GM23338 (cell line): Measurements from ENCODE around the gene HIVEP3. TPM values are rescaled to one million over a fixed set of nuclear protein-coding genes. Genes with fewer than 3 reads are reported as not detected.

Experiments used
- ATAC-seq: fragments of 200-7000 bp; cut with Tn5 transposase; 3 replicates; pipeline ENCODE4 v1.9.1; 2020
- DNase-seq: peaks from one replicate; pipeline ENCODE4 v3.0.0-alpha.2; 2015; ENCODE audit warnings: low spot score
- H2AFZ ChIP-seq: fragments of 200-600 bp; sonication (generic); 2 replicates; pipeline ENCODE4 v1.8.0; 2016; ENCODE audit warnings: antibody characterized with exemption, mild to moderate bottlenecking, moderate library complexity
- H3F3A ChIP-seq: fragments of 200-600 bp; sonication (generic); replicated peaks from 2 replicates; pipeline ENCODE4 v1.8.0; 2017; ENCODE audit warnings: antibody characterized with exemption, mixed run types, low read depth
- H3K27ac ChIP-seq: fragments of 200-600 bp; sonication (generic); 2 replicates; pipeline ENCODE4 v1.6.1; 2016; ENCODE audit warnings: low read depth
- H3K27me3 ChIP-seq: fragments of 200-600 bp; sonication (generic); 2 replicates; pipeline ENCODE4 v1.8.0; 2016; ENCODE audit warnings: mild to moderate bottlenecking, mixed run types, moderate library complexity; ENCODE audit not compliant: insufficient read depth
- H3K36me3 ChIP-seq: fragments of 200-600 bp; sonication (generic); 2 replicates; pipeline ENCODE4 v1.8.0; 2016; ENCODE audit warnings: mild to moderate bottlenecking; ENCODE audit not compliant: insufficient read depth
- H3K4me1 ChIP-seq: fragments of 200-600 bp; sonication (generic); 2 replicates; pipeline ENCODE4 v1.8.0; 2016; ENCODE audit warnings: mild to moderate bottlenecking, moderate library complexity; ENCODE audit not compliant: insufficient read depth
- H3K4me2 ChIP-seq: fragments of 200-600 bp; sonication (generic); 2 replicates; pipeline ENCODE4 v1.7.1; 2017; ENCODE audit warnings: mixed run types
- H3K4me3 ChIP-seq: fragments of 200-600 bp; sonication (generic); 2 replicates; pipeline ENCODE4 v1.6.1; 2016; ENCODE audit warnings: mixed run types
- H3K79me2 ChIP-seq: fragments of 200-600 bp; sonication (generic); replicated peaks from 2 replicates; pipeline ENCODE4 v1.8.0; 2017; ENCODE audit warnings: mild to moderate bottlenecking; ENCODE audit not compliant: insufficient read depth
- H3K9me2 ChIP-seq: fragments of 200-600 bp; sonication (generic); 2 replicates; pipeline ENCODE4 v1.8.0; 2017; ENCODE audit not compliant: insufficient read depth
- H4K20me1 ChIP-seq: fragments of 200-600 bp; sonication (generic); replicated peaks from 2 replicates; pipeline ENCODE4 v1.8.0; 2017; ENCODE audit warnings: mild to moderate bottlenecking; ENCODE audit not compliant: insufficient read depth
- H3K27ac Mint-ChIP-seq: 2 replicates; pipeline ENCODE4 v1.8.0; 2020; ENCODE audit warnings: inconsistent platforms, mild to moderate bottlenecking, moderate library complexity, mixed read lengths
- H3K27me3 Mint-ChIP-seq: 3 replicates; pipeline ENCODE4 v1.8.0; 2022; ENCODE audit warnings: low read depth, mild to moderate bottlenecking, moderate library complexity, mixed read lengths, inconsistent platforms; ENCODE audit not compliant: insufficient read depth, poor library complexity
- H3K36me3 Mint-ChIP-seq: 3 replicates; pipeline ENCODE4 v1.8.0; 2021; ENCODE audit warnings: low read depth, mild to moderate bottlenecking, inconsistent platforms, moderate library complexity, mixed read lengths
- H3K4me1 Mint-ChIP-seq: 3 replicates; pipeline ENCODE4 v1.8.0; 2020; ENCODE audit warnings: mild to moderate bottlenecking, inconsistent platforms, mixed read lengths
- H3K4me3 Mint-ChIP-seq: 3 replicates; pipeline ENCODE4 v1.8.0; 2021; ENCODE audit warnings: moderate library complexity, mild to moderate bottlenecking, inconsistent platforms, mixed read lengths
- H3K9me3 Mint-ChIP-seq: 3 replicates; pipeline ENCODE4 v1.8.0; 2020; ENCODE audit warnings: moderate library complexity, mild to moderate bottlenecking, inconsistent platforms, mixed read lengths
- CREB1 ChIP-seq: fragments of 250-450 bp; sonication (Bioruptor Pico); IDR thresholded peaks from 2 replicates; pipeline ENCODE4 v1.5.0; 2020; ENCODE audit warnings: low read depth, mild to moderate bottlenecking, moderate library complexity
- ETS1 ChIP-seq: IDR thresholded peaks from 2 replicates; pipeline ENCODE4 v1.6.1; 2016; ENCODE audit warnings: antibody characterized with exemption
- EZH2 ChIP-seq: fragments of 200-600 bp; sonication (generic); IDR thresholded peaks from one replicate; pipeline ENCODE4 v1.8.0; 2017; ENCODE audit warnings: antibody characterized with exemption, mild to moderate bottlenecking, low read depth; ENCODE audit not compliant: unreplicated experiment
- EZH2phosphoT487 ChIP-seq: fragments of 200-600 bp; sonication (generic); IDR thresholded peaks from one replicate; pipeline ENCODE4 v1.8.1; 2018; ENCODE audit warnings: antibody characterized with exemption; ENCODE audit not compliant: unreplicated experiment
- JUNB ChIP-seq: IDR thresholded peaks from one replicate; pipeline ENCODE4 v1.6.1; 2016; ENCODE audit warnings: antibody characterized with exemption; ENCODE audit not compliant: unreplicated experiment
- NANOG ChIP-seq: IDR thresholded peaks from 2 replicates; pipeline ENCODE4 v1.6.1; 2016; ENCODE audit warnings: antibody characterized with exemption, borderline replicate concordance
- POLR2AphosphoS5 ChIP-seq: IDR thresholded peaks from 2 replicates; pipeline ENCODE4 v1.6.1; 2016; ENCODE audit warnings: antibody characterized with exemption, low read depth
- STAT1 ChIP-seq: IDR thresholded peaks from one replicate; pipeline ENCODE4 v1.6.1; 2016; ENCODE audit warnings: antibody characterized with exemption; ENCODE audit not compliant: unreplicated experiment
- ZNF114 ChIP-seq: fragments of 250-450 bp; sonication (Bioruptor Pico); IDR thresholded peaks from 2 replicates; pipeline ENCODE4 v1.5.0; 2020; ENCODE audit warnings: mild to moderate bottlenecking, moderate library complexity
- ZNF331 ChIP-seq: fragments of 250-450 bp; sonication (Bioruptor Pico); IDR thresholded peaks from 2 replicates; pipeline ENCODE4 v1.5.0; 2020; ENCODE audit warnings: low read depth, mild to moderate bottlenecking, moderate library complexity
- polyA plus RNA-seq: library from polyadenylated mRNA; unstranded; fragments of >200 nt; fragmentation: Nextera tagmentation; extraction: Ambion mirVana; gene quantifications from 2 replicates; pipeline ENCODE4 v1.2.1, GENCODE V29; 2016
- total RNA-seq: library from RNA; depleted of rRNA; stranded (reverse); fragments of >200 nt; shearing (Covaris generic); gene quantifications from 2 replicates; pipeline ENCODE4 v1.2.3, GENCODE V29; 2014
- TF ChIP-seq, protein P1 (sequence below): fragments of 250-450 bp; sonication (Bioruptor Pico); IDR thresholded peaks from 2 replicates; pipeline ENCODE4 v1.5.0; 2020; ENCODE audit warnings: mild to moderate bottlenecking, moderate library complexity
- TF ChIP-seq, protein P2 (sequence below), 2 experiments: fragments of 200-600 bp in 1 of 2; sonication (generic) in 1 of 2; conservative IDR thresholded peaks; 2 replicates each; pipeline versions ENCODE4 v1.5.1 to v1.6.1; 2016 to 2017; ENCODE audit warnings: antibody characterized with exemption in 2 of 2, low read depth in 2 of 2, mild to moderate bottlenecking in 2 of 2, moderate library complexity in 1 of 2
- TF ChIP-seq, protein P3 (sequence below): IDR thresholded peaks from one replicate; pipeline ENCODE4 v1.6.1; 2018; ENCODE audit warnings: antibody characterized with exemption; ENCODE audit not compliant: unreplicated experiment

The HIVEP3 gene
- total and polyA plus RNA-seq, 2 experiments from 2014 or later: 0.14 to 0.24 TPM

DNA sequence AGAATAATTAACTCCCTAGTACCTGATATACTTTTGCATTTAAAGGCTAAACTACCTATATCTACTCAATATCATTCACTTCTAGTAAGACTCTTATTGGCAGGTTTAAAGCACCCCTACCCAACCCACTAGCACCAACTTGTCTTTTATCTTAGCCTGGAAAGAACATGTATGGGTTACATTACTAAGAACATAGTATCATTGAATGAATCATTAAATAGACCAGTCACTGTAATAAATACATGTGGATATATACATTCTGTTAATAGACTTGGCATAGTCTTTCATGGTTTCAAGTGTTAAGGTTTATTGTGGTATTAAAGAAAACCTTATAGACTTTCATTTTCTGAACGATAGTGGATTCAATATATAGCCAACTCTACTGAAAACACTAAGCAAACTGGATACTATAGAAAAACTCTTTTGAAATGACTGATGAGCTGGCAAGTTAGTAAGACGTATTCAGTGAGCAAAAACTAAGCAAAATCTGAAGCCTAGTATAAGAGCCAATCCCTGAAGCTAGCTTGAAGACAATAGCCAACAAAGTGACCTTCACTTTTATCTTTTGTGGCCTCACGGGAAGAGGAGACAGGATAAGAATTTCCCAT, 10.3 kb downstream of the HIVEP3 start:
- H3K9me2 ChIP-seq: 0 out of 2 replicates have a peak, but pooled peaks cover 5% of the 10 kb centered on the region
- no peaks in the 10 kb centered on the region for H3K36me3 ChIP-seq
- H3K27ac ChIP-seq: no peak overlapping the region
- H3K4me2 ChIP-seq: no peak overlapping the region
- H3F3A ChIP-seq: no peaks in the 10 kb centered on the region
- no peak for DNase-seq
- H3K79me2 ChIP-seq: no peaks in the 10 kb centered on the region
- no peak for TF ChIP-seq NANOG
- TF ChIP-seq, protein P1, sequence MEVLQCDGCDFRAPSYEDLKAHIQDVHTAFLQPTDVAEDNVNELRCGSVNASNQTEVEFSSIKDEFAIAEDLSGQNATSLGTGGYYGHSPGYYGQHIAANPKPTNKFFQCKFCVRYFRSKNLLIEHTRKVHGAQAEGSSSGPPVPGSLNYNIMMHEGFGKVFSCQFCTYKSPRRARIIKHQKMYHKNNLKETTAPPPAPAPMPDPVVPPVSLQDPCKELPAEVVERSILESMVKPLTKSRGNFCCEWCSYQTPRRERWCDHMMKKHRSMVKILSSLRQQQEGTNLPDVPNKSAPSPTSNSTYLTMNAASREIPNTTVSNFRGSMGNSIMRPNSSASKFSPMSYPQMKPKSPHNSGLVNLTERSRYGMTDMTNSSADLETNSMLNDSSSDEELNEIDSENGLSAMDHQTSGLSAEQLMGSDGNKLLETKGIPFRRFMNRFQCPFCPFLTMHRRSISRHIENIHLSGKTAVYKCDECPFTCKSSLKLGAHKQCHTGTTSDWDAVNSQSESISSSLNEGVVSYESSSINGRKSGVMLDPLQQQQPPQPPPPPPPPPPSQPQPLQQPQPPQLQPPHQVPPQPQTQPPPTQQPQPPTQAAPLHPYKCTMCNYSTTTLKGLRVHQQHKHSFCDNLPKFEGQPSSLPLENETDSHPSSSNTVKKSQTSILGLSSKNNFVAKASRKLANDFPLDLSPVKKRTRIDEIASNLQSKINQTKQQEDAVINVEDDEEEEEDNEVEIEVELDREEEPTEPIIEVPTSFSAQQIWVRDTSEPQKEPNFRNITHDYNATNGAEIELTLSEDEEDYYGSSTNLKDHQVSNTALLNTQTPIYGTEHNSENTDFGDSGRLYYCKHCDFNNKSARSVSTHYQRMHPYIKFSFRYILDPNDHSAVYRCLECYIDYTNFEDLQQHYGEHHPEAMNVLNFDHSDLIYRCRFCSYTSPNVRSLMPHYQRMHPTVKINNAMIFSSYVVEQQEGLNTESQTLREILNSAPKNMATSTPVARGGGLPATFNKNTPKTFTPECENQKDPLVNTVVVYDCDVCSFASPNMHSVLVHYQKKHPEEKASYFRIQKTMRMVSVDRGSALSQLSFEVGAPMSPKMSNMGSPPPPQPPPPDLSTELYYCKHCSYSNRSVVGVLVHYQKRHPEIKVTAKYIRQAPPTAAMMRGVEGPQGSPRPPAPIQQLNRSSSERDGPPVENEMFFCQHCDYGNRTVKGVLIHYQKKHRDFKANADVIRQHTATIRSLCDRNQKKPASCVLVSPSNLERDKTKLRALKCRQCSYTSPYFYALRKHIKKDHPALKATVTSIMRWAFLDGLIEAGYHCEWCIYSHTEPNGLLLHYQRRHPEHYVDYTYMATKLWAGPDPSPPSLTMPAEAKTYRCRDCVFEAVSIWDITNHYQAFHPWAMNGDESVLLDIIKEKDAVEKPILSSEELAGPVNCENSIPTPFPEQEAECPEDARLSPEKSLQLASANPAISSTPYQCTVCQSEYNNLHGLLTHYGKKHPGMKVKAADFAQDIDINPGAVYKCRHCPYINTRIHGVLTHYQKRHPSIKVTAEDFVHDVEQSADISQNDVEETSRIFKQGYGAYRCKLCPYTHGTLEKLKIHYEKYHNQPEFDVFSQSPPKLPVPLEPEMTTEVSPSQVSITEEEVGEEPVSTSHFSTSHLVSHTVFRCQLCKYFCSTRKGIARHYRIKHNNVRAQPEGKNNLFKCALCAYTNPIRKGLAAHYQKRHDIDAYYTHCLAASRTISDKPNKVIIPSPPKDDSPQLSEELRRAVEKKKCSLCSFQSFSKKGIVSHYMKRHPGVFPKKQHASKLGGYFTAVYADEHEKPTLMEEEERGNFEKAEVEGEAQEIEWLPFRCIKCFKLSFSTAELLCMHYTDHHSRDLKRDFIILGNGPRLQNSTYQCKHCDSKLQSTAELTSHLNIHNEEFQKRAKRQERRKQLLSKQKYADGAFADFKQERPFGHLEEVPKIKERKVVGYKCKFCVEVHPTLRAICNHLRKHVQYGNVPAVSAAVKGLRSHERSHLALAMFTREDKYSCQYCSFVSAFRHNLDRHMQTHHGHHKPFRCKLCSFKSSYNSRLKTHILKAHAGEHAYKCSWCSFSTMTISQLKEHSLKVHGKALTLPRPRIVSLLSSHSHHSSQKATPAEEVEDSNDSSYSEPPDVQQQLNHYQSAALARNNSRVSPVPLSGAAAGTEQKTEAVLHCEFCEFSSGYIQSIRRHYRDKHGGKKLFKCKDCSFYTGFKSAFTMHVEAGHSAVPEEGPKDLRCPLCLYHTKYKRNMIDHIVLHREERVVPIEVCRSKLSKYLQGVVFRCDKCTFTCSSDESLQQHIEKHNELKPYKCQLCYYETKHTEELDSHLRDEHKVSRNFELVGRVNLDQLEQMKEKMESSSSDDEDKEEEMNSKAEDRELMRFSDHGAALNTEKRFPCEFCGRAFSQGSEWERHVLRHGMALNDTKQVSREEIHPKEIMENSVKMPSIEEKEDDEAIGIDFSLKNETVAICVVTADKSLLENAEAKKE (CRISPR knock-in tag): no peak
- no peak for TF ChIP-seq CREB1 (CRISPR knock-in tag)
- no peak for TF ChIP-seq STAT1
- TF ChIP-seq ZNF331 (CRISPR knock-in tag): no peak
- TF ChIP-seq EZH2: no peak
- no peak for TF ChIP-seq POLR2AphosphoS5
- TF ChIP-seq, protein P2, sequence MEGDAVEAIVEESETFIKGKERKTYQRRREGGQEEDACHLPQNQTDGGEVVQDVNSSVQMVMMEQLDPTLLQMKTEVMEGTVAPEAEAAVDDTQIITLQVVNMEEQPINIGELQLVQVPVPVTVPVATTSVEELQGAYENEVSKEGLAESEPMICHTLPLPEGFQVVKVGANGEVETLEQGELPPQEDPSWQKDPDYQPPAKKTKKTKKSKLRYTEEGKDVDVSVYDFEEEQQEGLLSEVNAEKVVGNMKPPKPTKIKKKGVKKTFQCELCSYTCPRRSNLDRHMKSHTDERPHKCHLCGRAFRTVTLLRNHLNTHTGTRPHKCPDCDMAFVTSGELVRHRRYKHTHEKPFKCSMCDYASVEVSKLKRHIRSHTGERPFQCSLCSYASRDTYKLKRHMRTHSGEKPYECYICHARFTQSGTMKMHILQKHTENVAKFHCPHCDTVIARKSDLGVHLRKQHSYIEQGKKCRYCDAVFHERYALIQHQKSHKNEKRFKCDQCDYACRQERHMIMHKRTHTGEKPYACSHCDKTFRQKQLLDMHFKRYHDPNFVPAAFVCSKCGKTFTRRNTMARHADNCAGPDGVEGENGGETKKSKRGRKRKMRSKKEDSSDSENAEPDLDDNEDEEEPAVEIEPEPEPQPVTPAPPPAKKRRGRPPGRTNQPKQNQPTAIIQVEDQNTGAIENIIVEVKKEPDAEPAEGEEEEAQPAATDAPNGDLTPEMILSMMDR (conservative IDR thresholded peaks at IDR 0.05; ENCODE audit: low read depth in 2 of 2): no peak
- TF ChIP-seq EZH2phosphoT487: no peak
- TF ChIP-seq ZNF114: no peak
- TF ChIP-seq, protein P3, sequence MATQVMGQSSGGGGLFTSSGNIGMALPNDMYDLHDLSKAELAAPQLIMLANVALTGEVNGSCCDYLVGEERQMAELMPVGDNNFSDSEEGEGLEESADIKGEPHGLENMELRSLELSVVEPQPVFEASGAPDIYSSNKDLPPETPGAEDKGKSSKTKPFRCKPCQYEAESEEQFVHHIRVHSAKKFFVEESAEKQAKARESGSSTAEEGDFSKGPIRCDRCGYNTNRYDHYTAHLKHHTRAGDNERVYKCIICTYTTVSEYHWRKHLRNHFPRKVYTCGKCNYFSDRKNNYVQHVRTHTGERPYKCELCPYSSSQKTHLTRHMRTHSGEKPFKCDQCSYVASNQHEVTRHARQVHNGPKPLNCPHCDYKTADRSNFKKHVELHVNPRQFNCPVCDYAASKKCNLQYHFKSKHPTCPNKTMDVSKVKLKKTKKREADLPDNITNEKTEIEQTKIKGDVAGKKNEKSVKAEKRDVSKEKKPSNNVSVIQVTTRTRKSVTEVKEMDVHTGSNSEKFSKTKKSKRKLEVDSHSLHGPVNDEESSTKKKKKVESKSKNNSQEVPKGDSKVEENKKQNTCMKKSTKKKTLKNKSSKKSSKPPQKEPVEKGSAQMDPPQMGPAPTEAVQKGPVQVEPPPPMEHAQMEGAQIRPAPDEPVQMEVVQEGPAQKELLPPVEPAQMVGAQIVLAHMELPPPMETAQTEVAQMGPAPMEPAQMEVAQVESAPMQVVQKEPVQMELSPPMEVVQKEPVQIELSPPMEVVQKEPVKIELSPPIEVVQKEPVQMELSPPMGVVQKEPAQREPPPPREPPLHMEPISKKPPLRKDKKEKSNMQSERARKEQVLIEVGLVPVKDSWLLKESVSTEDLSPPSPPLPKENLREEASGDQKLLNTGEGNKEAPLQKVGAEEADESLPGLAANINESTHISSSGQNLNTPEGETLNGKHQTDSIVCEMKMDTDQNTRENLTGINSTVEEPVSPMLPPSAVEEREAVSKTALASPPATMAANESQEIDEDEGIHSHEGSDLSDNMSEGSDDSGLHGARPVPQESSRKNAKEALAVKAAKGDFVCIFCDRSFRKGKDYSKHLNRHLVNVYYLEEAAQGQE: no peak
- TF ChIP-seq ETS1: no peak
- no peak for TF ChIP-seq JUNB
- no peak overlapping the region for H3K4me3 ChIP-seq
- Mint-ChIP-seq H3K9me3 (peaks cover 3% of the 10 kb centered on the region; the same call in 1 of the 3 replicates), H3K4me1 (no peaks in the 10 kb centered on the region; the same call in 2 of the 3 replicates), H3K4me3 (no peak overlapping the region), H3K27ac (no peak overlapping the region), H3K36me3 (no peaks in the 10 kb centered on the region), H3K27me3 (no peaks in the 10 kb centered on the region)
- no peaks in the 10 kb centered on the region for H3K27me3 ChIP-seq
- peaks cover 4% of the 10 kb centered on the region for H3K4me1 ChIP-seq
- H2AFZ ChIP-seq: no peak overlapping the region
- no peak for ATAC-seq
- no peaks in the 10 kb centered on the region for H4K20me1 ChIP-seq
